ENCODE results near the gene GIT1.

Gene GIT1

GRCh38 chr17:29589524-29590410, at the start of gene GIT1:
GIT1 (minus strand) TSS chr17:29589648; CDS start chr17:29589378, 270 bp downstream.
- H3K4me3 ChIP-seq (ENCODE audit: low read depth, low read length): peak within 1 kb of the TSS; percentile 65

- H3K4me3 ChIP-seq (ENCODE audit: low read depth, low read length): no peak overlapping the region
Observed at GRCh38 chr17:29633886-29634285, 44.4 kb upstream of the GIT1 start.

GRCh38 chr17:29630630-29631193, 41.3 kb upstream of the GIT1 start:
- no peak overlapping the region for H3K4me3 ChIP-seq (ENCODE audit: low read depth, low read length)

GRCh38 chr17:29629839-29630238, 40.4 kb upstream of the GIT1 start:
- H3K4me3 ChIP-seq (ENCODE audit: low read depth, low read length): no peak overlapping the region

GRCh38 chr17:29628644-29629043, 39.2 kb upstream of the GIT1 start:
- no peak overlapping the region for H3K4me3 ChIP-seq (ENCODE audit: low read depth, low read length)

- H3K4me3 ChIP-seq (ENCODE audit: low read depth, low read length): no peak overlapping the region
Observed at GRCh38 chr17:29627951-29628350, 38.5 kb upstream of the GIT1 start.

GRCh38 chr17:29625037-29625750, 35.7 kb upstream of the GIT1 start:
- no peak overlapping the region for H3K4me3 ChIP-seq (ENCODE audit: low read depth, low read length)

GRCh38 chr17:29624586-29624985, 35.1 kb upstream of the GIT1 start:
- no peak overlapping the region for H3K4me3 ChIP-seq (ENCODE audit: low read depth, low read length)

GRCh38 chr17:29623283-29623647, 33.8 kb upstream of the GIT1 start:
- peak overlapping the region; percentile 50 for H3K4me3 ChIP-seq (ENCODE audit: low read depth, low read length)

GRCh38 chr17:29622337-29623282, 33.2 kb upstream of the GIT1 start, which contains the start of gene CORO6:
CORO6 (minus strand) TSS chr17:29622912; CDS start chr17:29621421, 1,491 bp downstream.
- H3K4me3 ChIP-seq (ENCODE audit: low read depth, low read length): peak within 1 kb of the TSS; percentile 50

- no peak overlapping the region for H3K4me3 ChIP-seq (ENCODE audit: low read depth, low read length)
Observed at GRCh38 chr17:29621751-29622194, 32.3 kb upstream of the GIT1 start.

- no peak overlapping the region for H3K4me3 ChIP-seq (ENCODE audit: low read depth, low read length)
Observed at GRCh38 chr17:29620779-29621500, 31.5 kb upstream of the GIT1 start.

GRCh38 chr17:29620271-29620670, 30.8 kb upstream of the GIT1 start:
- no peak overlapping the region for H3K4me3 ChIP-seq (ENCODE audit: low read depth, low read length)

- H3K4me3 ChIP-seq (ENCODE audit: low read depth, low read length): no peak overlapping the region
Observed at GRCh38 chr17:29619251-29619650, 29.8 kb upstream of the GIT1 start.

- H3K4me3 ChIP-seq (ENCODE audit: low read depth, low read length): no peak overlapping the region
Observed at GRCh38 chr17:29618272-29619065, 29.0 kb upstream of the GIT1 start.

GRCh38 chr17:29617481-29618271, 28.2 kb upstream of the GIT1 start:
- no peak overlapping the region for H3K4me3 ChIP-seq (ENCODE audit: low read depth, low read length)

GRCh38 chr17:29617125-29617480, 27.7 kb upstream of the GIT1 start:
- no peak overlapping the region for H3K4me3 ChIP-seq (ENCODE audit: low read depth, low read length)

- H3K4me3 ChIP-seq (ENCODE audit: low read depth, low read length): peak overlapping the region; percentile 37
Observed at GRCh38 chr17:29616300-29617048, 27.0 kb upstream of the GIT1 start.

Measured in iPS-11a (cell line).